SU-DHL-6 (cell line): Measurements from ENCODE around the gene RASA3.

Experiments
- H2AFZ ChIP-seq: fragments of 200-600 bp; sonication (generic); 2 replicates; pipeline ENCODE4 v1.6.1; 2014; ENCODE audit warnings: low read depth, mild to moderate bottlenecking, moderate library complexity, mixed read lengths, antibody characterized with exemption, low read length; ENCODE audit not compliant: severe bottlenecking
- H3F3A ChIP-seq: fragments of 200-600 bp; shearing (Covaris generic); 2 replicates; pipeline ENCODE4 v1.6.0; 2016; ENCODE audit warnings: antibody characterized with exemption, mild to moderate bottlenecking; ENCODE audit not compliant: insufficient read depth
- H3K27ac ChIP-seq: fragments of 200-600 bp; sonication (generic); 2 replicates; pipeline ENCODE4 v1.5.1; 2016; ENCODE audit warnings: low read depth, mild to moderate bottlenecking, low read length, moderate library complexity, mixed read lengths
- H3K27me3 ChIP-seq: fragments of 200-600 bp; sonication (generic), shearing (Covaris generic); 2 replicates; pipeline ENCODE4 v1.6.0; 2014; ENCODE audit warnings: mild to moderate bottlenecking, low read length
- H3K36me3 ChIP-seq: fragments of 200-600 bp; sonication (generic); 2 replicates; pipeline ENCODE4 v1.6.1; 2014; ENCODE audit warnings: mild to moderate bottlenecking, low read length, mixed read lengths
- H3K4me2 ChIP-seq: fragments of 300-600, 200-600 bp; shearing (Covaris generic), sonication (generic); 2 replicates; pipeline ENCODE4 v1.6.0; 2014; ENCODE audit warnings: low read length, low read depth, mild to moderate bottlenecking; ENCODE audit not compliant: poor library complexity, severe bottlenecking
- H3K4me3 ChIP-seq: fragments of 200-600 bp; sonication (generic); 2 replicates; pipeline ENCODE4 v1.5.1; 2014; ENCODE audit warnings: antibody characterized with exemption, low read length, mild to moderate bottlenecking, mixed read lengths; ENCODE audit not compliant: insufficient read depth, poor library complexity, severe bottlenecking
- H3K79me2 ChIP-seq: fragments of 200-600 bp; sonication (generic); 2 replicates; pipeline ENCODE4 v1.6.1; 2014; ENCODE audit warnings: mild to moderate bottlenecking, low read length, moderate library complexity; ENCODE audit not compliant: insufficient read depth
- H3K9ac ChIP-seq: fragments of 200-600 bp; sonication (generic); 2 replicates; pipeline ENCODE4 v1.7.0; 2014; ENCODE audit warnings: mild to moderate bottlenecking, low read length
- H3K9me2 ChIP-seq: fragments of 200-600 bp; sonication (generic); replicated peaks from 2 replicates; pipeline ENCODE4 v1.6.1; 2014; ENCODE audit warnings: low read length; ENCODE audit not compliant: insufficient read depth
- H3K9me3 ChIP-seq: fragments of 200-600 bp; sonication (generic); 2 replicates; pipeline ENCODE4 v1.6.1; 2014; ENCODE audit warnings: low read length, mixed read lengths; ENCODE audit not compliant: insufficient read depth
- H4K20me1 ChIP-seq: fragments of 200-600 bp; sonication (generic); 2 replicates; pipeline ENCODE4 v1.6.1; 2014; ENCODE audit warnings: low read depth, mild to moderate bottlenecking, antibody characterized with exemption, low read length, moderate library complexity, mixed read lengths
- EZH2phosphoT487 ChIP-seq: fragments of 200-600 bp; sonication (generic), shearing (Covaris generic); conservative IDR thresholded peaks from 2 replicates; pipeline ENCODE4 v1.6.1; 2018; ENCODE audit warnings: mild to moderate bottlenecking, antibody characterized with exemption, low read length, moderate library complexity, mixed read lengths
- TF ChIP-seq, protein P1 (sequence below): fragments of 200-600 bp; sonication (generic); IDR thresholded peaks from one replicate; pipeline ENCODE4 v1.5.1; 2017; ENCODE audit warnings: antibody characterized with exemption, mild to moderate bottlenecking, low read length, moderate library complexity; ENCODE audit not compliant: insufficient read depth, poor library complexity, severe bottlenecking

The RASA3 gene

GRCh38 chr13:114131583-114132418 lies 622 bp downstream of the RASA3 start:
- Histone ChIP-seq H4K20me1 (no peaks in the 10 kb centered on the region), H3K36me3 (no peaks in the 10 kb centered on the region), H3K9ac (peak overlapping the region; percentile 44), H3K79me2 (no peaks in the 10 kb centered on the region), H3K4me3 (peak overlapping the region; percentile 54), H3K4me2 (peak overlapping the region; percentile 56), H3K27me3 (no peaks in the 10 kb centered on the region), H3K9me2 (no peaks in the 10 kb centered on the region), H2AFZ (peak overlapping the region; percentile 20), H3K27ac (no peak overlapping the region), H3K9me3 (no peaks in the 10 kb centered on the region), H3F3A (0 out of 2 replicates have a peak, but pooled peaks cover 6% of the 10 kb centered on the region)
- TF ChIP-seq, protein P1, sequence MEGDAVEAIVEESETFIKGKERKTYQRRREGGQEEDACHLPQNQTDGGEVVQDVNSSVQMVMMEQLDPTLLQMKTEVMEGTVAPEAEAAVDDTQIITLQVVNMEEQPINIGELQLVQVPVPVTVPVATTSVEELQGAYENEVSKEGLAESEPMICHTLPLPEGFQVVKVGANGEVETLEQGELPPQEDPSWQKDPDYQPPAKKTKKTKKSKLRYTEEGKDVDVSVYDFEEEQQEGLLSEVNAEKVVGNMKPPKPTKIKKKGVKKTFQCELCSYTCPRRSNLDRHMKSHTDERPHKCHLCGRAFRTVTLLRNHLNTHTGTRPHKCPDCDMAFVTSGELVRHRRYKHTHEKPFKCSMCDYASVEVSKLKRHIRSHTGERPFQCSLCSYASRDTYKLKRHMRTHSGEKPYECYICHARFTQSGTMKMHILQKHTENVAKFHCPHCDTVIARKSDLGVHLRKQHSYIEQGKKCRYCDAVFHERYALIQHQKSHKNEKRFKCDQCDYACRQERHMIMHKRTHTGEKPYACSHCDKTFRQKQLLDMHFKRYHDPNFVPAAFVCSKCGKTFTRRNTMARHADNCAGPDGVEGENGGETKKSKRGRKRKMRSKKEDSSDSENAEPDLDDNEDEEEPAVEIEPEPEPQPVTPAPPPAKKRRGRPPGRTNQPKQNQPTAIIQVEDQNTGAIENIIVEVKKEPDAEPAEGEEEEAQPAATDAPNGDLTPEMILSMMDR = no peak
- no peak for TF ChIP-seq EZH2phosphoT487

GRCh38 chr13:114130837-114131582 lies 1.4 kb downstream of the RASA3 start:
- Histone ChIP-seq H3F3A (0 out of 2 replicates have a peak, but pooled peaks cover 6% of the 10 kb centered on the region), H3K27ac (no peak overlapping the region), H4K20me1 (no peaks in the 10 kb centered on the region), H3K9me2 (no peaks in the 10 kb centered on the region), H3K4me2 (peak overlapping the region; percentile 56), H3K9ac (peak overlapping the region; percentile 44), H3K79me2 (no peaks in the 10 kb centered on the region), H2AFZ (no peak overlapping the region), H3K4me3 (peak overlapping the region; percentile 54), H3K27me3 (no peaks in the 10 kb centered on the region), H3K9me3 (no peaks in the 10 kb centered on the region), H3K36me3 (no peaks in the 10 kb centered on the region)
- TF ChIP-seq, protein P1 = no peak
- no peak for TF ChIP-seq EZH2phosphoT487

GRCh38 chr13:114130131-114130836 lies 2.1 kb downstream of the RASA3 start:
- no peak overlapping the region for H3K4me3 ChIP-seq
- no peak overlapping the region for H3K9ac ChIP-seq
- H3K4me2 ChIP-seq = no peak overlapping the region
- no peak overlapping the region for H3K27ac ChIP-seq
- 0 out of 2 replicates have a peak, but pooled peaks cover 6% of the 10 kb centered on the region for H3F3A ChIP-seq
- no peaks in the 10 kb centered on the region for H3K27me3 ChIP-seq
- no peaks in the 10 kb centered on the region for H3K9me2 ChIP-seq
- no peaks in the 10 kb centered on the region for H4K20me1 ChIP-seq
- no peaks in the 10 kb centered on the region for H3K9me3 ChIP-seq
- no peaks in the 10 kb centered on the region for H3K36me3 ChIP-seq
- H3K79me2 ChIP-seq = no peaks in the 10 kb centered on the region
- no peak overlapping the region for H2AFZ ChIP-seq
- no peak for TF ChIP-seq EZH2phosphoT487
- TF ChIP-seq, protein P1 = no peak
